ENCODE data around the gene DVL1.
A peak's percentile ranks its signal among the peaks of the same experiment; 100 is the strongest.

DVL1 gene

GRCh38 chr1:1312450-1313314 is 36.5 kb downstream of the DVL1 start:
- DNase-seq (ENCODE audit: low read depth, low spot score) = no peak

- no peak for DNase-seq (ENCODE audit: low read depth, low spot score)
Measured at GRCh38 chr1:1311107-1312104, 37.8 kb downstream of the DVL1 start.

GRCh38 chr1:1310476-1311053 is 38.7 kb downstream of the DVL1 start:
- DNase-seq (ENCODE audit: low read depth, low spot score) = no peak

GRCh38 chr1:1310109-1310385 is 39.2 kb downstream of the DVL1 start:
- DNase-seq (ENCODE audit: low read depth, low spot score) = no peak

- DNase-seq (ENCODE audit: low read depth, low spot score) = no peak
Measured at GRCh38 chr1:1309251-1310108, 39.7 kb downstream of the DVL1 start.

- DNase-seq (ENCODE audit: low read depth, low spot score) = no peak
Measured at GRCh38 chr1:1308756-1309250, 40.4 kb downstream of the DVL1 start.

GRCh38 chr1:1307923-1308755 is 41.1 kb downstream of the DVL1 start, which contains the start of the genes ACAP3 and PUSL1:
TSS of gene ACAP3 (minus strand) at chr1:1307930. CDS start at chr1:1307815, 115 bp downstream.
TSS of gene PUSL1 (plus strand) at chr1:1308597. CDS start at chr1:1308644, 47 bp downstream.
- peak; percentile 85 for DNase-seq (ENCODE audit: low read depth, low spot score)

GRCh38 chr1:1307261-1307922 is 41.8 kb downstream of the DVL1 start:
- no peak for DNase-seq (ENCODE audit: low read depth, low spot score)

- no peak for DNase-seq (ENCODE audit: low read depth, low spot score)
Measured at GRCh38 chr1:1306661-1307260, 42.5 kb downstream of the DVL1 start.

GRCh38 chr1:1306070-1306660 is 43.1 kb downstream of the DVL1 start:
- DNase-seq (ENCODE audit: low read depth, low spot score) = no peak

GRCh38 chr1:1305300-1306069 is 43.7 kb downstream of the DVL1 start:
- no peak for DNase-seq (ENCODE audit: low read depth, low spot score)

- peak; percentile 42 for DNase-seq (ENCODE audit: low read depth, low spot score)
Measured at GRCh38 chr1:1304331-1305299, 44.6 kb downstream of the DVL1 start.

- DNase-seq (ENCODE audit: low read depth, low spot score) = no peak
Measured at GRCh38 chr1:1303736-1304135, 45.5 kb downstream of the DVL1 start.

GRCh38 chr1:1302951-1303509 is 46.2 kb downstream of the DVL1 start:
- no peak for DNase-seq (ENCODE audit: low read depth, low spot score)

- DNase-seq (ENCODE audit: low read depth, low spot score) = no peak
Measured at GRCh38 chr1:1302006-1302430, 47.2 kb downstream of the DVL1 start.

GRCh38 chr1:1300352-1300739 is 48.9 kb downstream of the DVL1 start:
- DNase-seq (ENCODE audit: low read depth, low spot score) = no peak

Measured in brain pericyte (primary cell).